Activated CD8-positive, alpha-beta T cell treated with anti-CD3 and anti-CD28 coated beads, Interleukin-2, amount 10 ng/mL, durations not matched to agents 7 days and 5 days (primary cell): ENCODE measurements around the gene CEACAM8. TPM values are rescaled to one million over a fixed set of nuclear protein-coding genes. Genes with fewer than 3 reads are reported as not detected.
"Not testable (repeated sequence)": the region's sequence is repeated elsewhere in the genome, so short reads cannot be mapped to it uniquely, and the experiment has no call there.

Source experiments
- ATAC-seq: fragments of 150-1000 bp; cut with Tn5 transposase; one replicate; pipeline ENCODE4 v1.10.0; 2021; ENCODE audit warnings: moderate library complexity
- CTCF ChIA-PET: fragments of 350-600 bp; sonication (Branson Sonifier 250); formaldehyde crosslinking; loops from one replicate; lab custom pipeline; 2021; ENCODE audit warnings: antibody characterized with exemption; lab: Charles Lee
- POLR2A ChIA-PET: fragments of 350-600 bp; sonication (Branson Sonifier 250); formaldehyde crosslinking; loops from one replicate; lab custom pipeline; 2021; ENCODE audit warnings: antibody characterized with exemption; lab: Charles Lee
- DNase-seq: peaks from one replicate; pipeline ENCODE4 v3.0.0-alpha.2; 2020
- H3K27ac Mint-ChIP-seq: one replicate; pipeline ENCODE4 v1.8.0; 2021; ENCODE audit warnings: mild to moderate bottlenecking, mixed read lengths
- H3K27me3 Mint-ChIP-seq: one replicate; pipeline ENCODE4 v1.8.0; 2021; ENCODE audit warnings: low read depth, mixed read lengths
- H3K36me3 Mint-ChIP-seq: one replicate; pipeline ENCODE4 v1.8.0; 2021; ENCODE audit warnings: low read depth, mixed read lengths
- H3K4me1 Mint-ChIP-seq: one replicate; pipeline ENCODE4 v1.8.0; 2021; ENCODE audit warnings: low read depth, mixed read lengths
- H3K4me3 Mint-ChIP-seq: one replicate; pipeline ENCODE4 v1.8.0; 2021; ENCODE audit warnings: mild to moderate bottlenecking, mixed read lengths
- H3K9me3 Mint-ChIP-seq: one replicate; pipeline ENCODE4 v1.8.0; 2022; ENCODE audit warnings: mixed read lengths; ENCODE audit not compliant: insufficient read depth
- total RNA-seq, 2 experiments: library from RNA; stranded (reverse); gene quantifications; one replicate each; pipeline ENCODE4 v1.2.3, GENCODE V29; 2021

Gene CEACAM8
- total RNA-seq, 2 experiments from 2014 or later, result not detected

GRCh38 chr19:42553292-42554045 is 41.3 kb downstream of the CEACAM8 start:
- peaks cover 15% of the 10 kb centered on the region for H3K4me1 Mint-ChIP-seq
- H3K4me3 Mint-ChIP-seq, result no peak overlapping the region
- peaks cover 3% of the 10 kb centered on the region for H3K9me3 Mint-ChIP-seq
- DNase-seq (no peak), ATAC-seq (no peak)
- H3K27me3 Mint-ChIP-seq, result peaks cover 22% of the 10 kb centered on the region
- no peaks in the 10 kb centered on the region for H3K36me3 Mint-ChIP-seq
- CTCF ChIA-PET, result interaction anchor here (0.6 to 1.6 kb wide), 2 partner anchors 9 to 103 kb away, joined by 3 to 6 read pairs; no protein-coding TSS in a partner anchor
- H3K27ac Mint-ChIP-seq, result no peak overlapping the region
- POLR2A ChIA-PET, result no interaction called here

DNA sequence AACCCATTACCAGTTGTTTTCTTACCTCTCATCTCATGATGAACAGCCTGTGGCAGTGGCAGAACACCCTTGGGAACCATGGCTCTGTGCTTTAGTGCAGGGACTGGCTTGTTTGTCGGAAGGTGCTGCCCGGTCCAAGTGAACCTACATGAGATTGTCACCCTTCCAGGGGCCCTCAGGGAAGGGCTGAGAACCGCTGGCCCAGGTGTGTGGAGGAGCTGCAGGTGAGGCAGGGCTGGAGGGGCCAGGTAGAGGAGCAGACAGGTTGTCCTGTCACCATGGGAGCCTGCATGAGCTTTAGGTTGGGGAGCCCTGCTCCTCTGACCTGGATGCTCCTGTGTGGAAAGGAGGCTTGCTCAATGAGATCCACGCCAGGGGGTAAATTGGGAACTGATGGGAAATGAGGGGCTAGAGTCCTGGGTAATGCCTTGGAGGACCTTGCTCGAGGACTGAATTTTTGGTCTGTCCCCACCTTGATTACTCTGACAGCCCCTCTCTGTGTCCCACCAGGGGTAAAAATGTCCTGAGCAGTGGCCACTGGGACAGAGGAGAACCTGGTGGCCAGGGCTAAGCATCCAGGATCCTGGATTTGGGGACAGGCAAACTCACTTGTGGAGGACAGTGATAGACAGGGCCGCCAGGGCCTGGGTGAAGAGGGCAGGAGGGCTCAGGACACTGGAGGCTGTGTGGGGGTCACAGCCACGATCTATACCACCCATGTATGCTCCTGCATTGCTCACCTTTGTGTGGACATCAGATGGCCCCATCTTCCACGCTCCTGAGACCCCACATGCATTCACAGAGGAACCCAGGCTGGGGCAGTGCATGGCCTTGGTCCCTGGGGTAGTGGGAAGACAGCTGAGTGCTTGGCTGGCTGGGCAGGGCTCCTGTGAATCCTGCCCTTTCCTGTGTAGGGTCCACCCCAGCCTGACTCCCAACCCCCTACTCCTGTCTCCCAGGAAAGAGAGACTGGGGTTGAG is 42.3 kb downstream of the CEACAM8 start:
- no peak overlapping the region for H3K4me3 Mint-ChIP-seq
- CTCF ChIA-PET, result interaction anchor here (0.6 kb wide), 1 partner anchor 10 kb away, joined by 3 read pairs; no protein-coding TSS in a partner anchor

GRCh38 chr19:42550521-42550920 is 44.2 kb downstream of the CEACAM8 start:
- H3K36me3 Mint-ChIP-seq, DNase-seq, CTCF ChIA-PET, ATAC-seq, H3K27ac Mint-ChIP-seq, POLR2A ChIA-PET, H3K9me3 Mint-ChIP-seq, H3K4me3 Mint-ChIP-seq: not testable (repeated sequence)
- H3K4me1 Mint-ChIP-seq, result peaks cover 11% of the 10 kb centered on the region
- H3K27me3 Mint-ChIP-seq, result peaks cover 15% of the 10 kb centered on the region

More for the DNA sequence above, 42.3 kb downstream of the CEACAM8 start:
- H3K9me3 Mint-ChIP-seq, result peaks cover 3% of the 10 kb centered on the region
- POLR2A ChIA-PET, result no interaction called here
- no peak overlapping the region for H3K27ac Mint-ChIP-seq
- no peaks in the 10 kb centered on the region for H3K36me3 Mint-ChIP-seq
- peaks cover 18% of the 10 kb centered on the region for H3K27me3 Mint-ChIP-seq
- ATAC-seq (no peak), DNase-seq (no peak)
- peaks cover 15% of the 10 kb centered on the region for H3K4me1 Mint-ChIP-seq

DNA sequence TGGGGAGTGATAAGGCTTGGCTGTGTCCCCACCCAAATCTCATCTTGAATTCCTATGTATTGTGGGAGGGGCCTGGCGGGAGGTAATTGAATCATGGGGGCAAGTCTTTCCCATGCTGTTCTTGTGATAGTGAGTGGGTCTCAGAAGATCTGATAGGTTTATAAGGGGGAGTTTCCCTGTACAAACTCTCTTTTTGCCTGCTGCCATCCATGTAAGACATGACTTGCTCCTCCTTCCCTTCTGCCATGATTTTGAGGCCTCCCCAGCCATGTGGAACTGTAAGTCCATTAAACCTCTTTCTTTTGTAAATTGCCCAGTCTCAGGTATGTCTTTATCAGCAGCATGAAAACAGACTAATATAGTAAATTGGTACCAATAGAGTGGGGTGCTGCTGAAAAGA is 45.7 kb downstream of the CEACAM8 start:
- H3K36me3 Mint-ChIP-seq, POLR2A ChIA-PET, ATAC-seq, H3K4me3 Mint-ChIP-seq, DNase-seq, H3K4me1 Mint-ChIP-seq, H3K27ac Mint-ChIP-seq, CTCF ChIA-PET, H3K9me3 Mint-ChIP-seq, H3K27me3 Mint-ChIP-seq: not testable (repeated sequence)

GRCh38 chr19:42548552-42548951 is 46.2 kb downstream of the CEACAM8 start:
- POLR2A ChIA-PET, result no interaction called here
- peaks cover 8% of the 10 kb centered on the region for H3K4me1 Mint-ChIP-seq

DNA sequence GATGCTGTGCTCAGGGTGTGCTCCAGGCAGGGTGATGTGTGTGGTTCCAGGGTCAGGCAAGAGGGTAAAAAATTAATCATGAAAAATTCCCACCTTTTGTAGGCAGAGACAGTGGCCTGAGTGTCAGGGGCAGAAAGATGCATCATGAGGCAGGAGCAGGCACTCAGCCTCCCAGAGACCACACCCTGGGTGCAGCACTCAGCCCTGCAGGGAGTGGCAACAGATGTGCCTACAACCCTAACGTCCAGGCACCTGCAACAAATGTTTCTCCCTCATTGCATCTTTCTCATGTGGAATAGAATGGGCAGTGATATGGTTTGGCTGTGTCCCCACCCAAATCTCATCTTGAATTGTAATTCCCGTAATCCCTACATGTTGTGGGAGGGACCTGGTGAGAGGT is 46.8 kb downstream of the CEACAM8 start:
- ChIA-PET CTCF (no interaction called here), POLR2A (no interaction called here)
- Mint-ChIP-seq H3K9me3 (peaks cover 3% of the 10 kb centered on the region), H3K27ac (no peak overlapping the region), H3K4me3 (no peak overlapping the region), H3K36me3 (no peaks in the 10 kb centered on the region), H3K27me3 (peaks cover 5% of the 10 kb centered on the region), H3K4me1 (peaks cover 2% of the 10 kb centered on the region)
- ATAC-seq (no peak), DNase-seq (no peak)

More at GRCh38 chr19:42548552-42548951, 46.2 kb downstream of the CEACAM8 start:
- DNase-seq (no peak), ATAC-seq (no peak)
- Mint-ChIP-seq H3K36me3 (no peaks in the 10 kb centered on the region), H3K9me3 (peaks cover 3% of the 10 kb centered on the region), H3K27ac (no peak overlapping the region), H3K27me3 (peaks cover 5% of the 10 kb centered on the region), H3K4me3 (no peak overlapping the region)
- CTCF ChIA-PET, result no interaction called here

GRCh38 chr19:42546831-42547500 is 47.8 kb downstream of the CEACAM8 start:
- Mint-ChIP-seq H3K9me3 (peaks cover 3% of the 10 kb centered on the region), H3K27me3 (peaks cover 5% of the 10 kb centered on the region), H3K36me3 (no peaks in the 10 kb centered on the region), H3K4me1 (no peaks in the 10 kb centered on the region), H3K27ac (no peak overlapping the region), H3K4me3 (no peak overlapping the region)
- POLR2A ChIA-PET, result no interaction called here
- DNase-seq (no peak), ATAC-seq (no peak)
- CTCF ChIA-PET, result no interaction called here

GRCh38 chr19:42544146-42544545 is 50.6 kb downstream of the CEACAM8 start:
- peaks cover 3% of the 10 kb centered on the region for H3K9me3 Mint-ChIP-seq
- ChIA-PET CTCF (no interaction called here), POLR2A (no interaction called here)
- ATAC-seq, result no peak
- no peak overlapping the region for H3K4me3 Mint-ChIP-seq
- H3K4me1 Mint-ChIP-seq, result no peaks in the 10 kb centered on the region
- no peaks in the 10 kb centered on the region for H3K36me3 Mint-ChIP-seq
- DNase-seq, result no peak
- H3K27ac Mint-ChIP-seq, result no peak overlapping the region
- H3K27me3 Mint-ChIP-seq, result peaks cover 5% of the 10 kb centered on the region

- H3K4me1 Mint-ChIP-seq, result no peaks in the 10 kb centered on the region
- CTCF ChIA-PET, result interaction anchor here (1.0 kb wide), 1 partner anchor 104 kb away, joined by 4 read pairs; no protein-coding TSS in a partner anchor
Observed at GRCh38 chr19:42542791-42543190, 51.9 kb downstream of the CEACAM8 start.

DNA sequence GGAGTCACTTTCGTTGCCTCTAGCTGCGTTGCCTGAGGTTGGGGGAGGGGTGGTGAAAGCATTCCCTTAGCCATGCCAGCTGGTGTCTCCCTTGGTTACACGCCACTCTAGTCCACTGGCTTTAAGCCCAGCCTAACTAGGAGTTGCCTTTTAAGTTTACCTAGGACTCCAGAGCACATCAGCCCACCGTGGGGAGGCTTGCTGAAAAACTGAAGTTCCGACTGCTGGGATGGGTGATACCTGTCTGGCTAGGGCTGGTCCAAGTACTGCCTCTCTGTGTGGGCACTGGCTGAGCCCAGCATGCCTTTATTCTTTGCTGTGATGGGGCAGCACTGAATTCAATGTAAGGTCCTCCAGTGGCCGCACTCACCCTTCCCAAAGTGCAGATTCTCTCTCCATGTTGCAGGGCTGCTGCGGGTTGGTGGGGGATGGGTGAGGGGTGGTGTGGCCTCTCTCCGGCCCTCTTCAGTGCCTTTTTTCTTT is 54.6 kb downstream of the CEACAM8 start:
- DNase-seq, result no peak
- Mint-ChIP-seq H3K36me3 (no peaks in the 10 kb centered on the region), H3K9me3 (no peaks in the 10 kb centered on the region), H3K27me3 (peaks cover 5% of the 10 kb centered on the region), H3K4me3 (no peak overlapping the region), H3K27ac (no peak overlapping the region), H3K4me1 (no peaks in the 10 kb centered on the region)
- ChIA-PET CTCF (interaction anchor here (0.7 to 1.1 kb wide), 2 partner anchors 22 to 90 kb away, joined by 3 read pairs; no protein-coding TSS in a partner anchor), POLR2A (interaction anchor here (0.7 kb wide), 1 partner anchor 26 kb away, joined by 3 read pairs; no protein-coding TSS in a partner anchor)
- ATAC-seq, result no peak

More at GRCh38 chr19:42542791-42543190, 51.9 kb downstream of the CEACAM8 start:
- DNase-seq (no peak), ATAC-seq (no peak)
- POLR2A ChIA-PET, result no interaction called here
- Mint-ChIP-seq H3K4me3 (no peak overlapping the region), H3K9me3 (no peaks in the 10 kb centered on the region), H3K36me3 (no peaks in the 10 kb centered on the region), H3K27ac (no peak overlapping the region), H3K27me3 (peaks cover 9% of the 10 kb centered on the region)
